Spleen (tissue), 11 donors: Measurements from ENCODE around the gene PTPRN. TPM values are rescaled to one million over a fixed set of nuclear protein-coding genes. Genes with fewer than 3 reads are reported as not detected.

Experiments used
- DNase-seq: peaks from one replicate; pipeline ENCODE4 v3.0.0-alpha.2; 2020
- H3K27ac ChIP-seq, 8 donors: fragments of 200-600 bp; sonication (generic) in 7 of 8; 1 replicate in 4 of 8; 2 replicates in 4 of 8; pipeline versions ENCODE4 v1.5.0 to v1.8.0; 2016 to 2021; ENCODE audit warnings: inconsistent platforms in 4 of 8, mild to moderate bottlenecking in 4 of 8, moderate library complexity in 1 of 8
- H3K27me3 ChIP-seq, 7 donors: fragments of 200-600 bp; sonication (generic) in 6 of 7; replicated peaks in 1 of 7; 1 replicate in 4 of 7; 2 replicates in 3 of 7; pipeline versions ENCODE4 v1.5.0 to v1.8.0; 2016 to 2021; ENCODE audit warnings: inconsistent platforms in 3 of 7, mild to moderate bottlenecking in 1 of 7
- H3K36me3 ChIP-seq, 6 donors: fragments of 200-600 bp; sonication (generic) in 5 of 6; 1 replicate in 4 of 6; 2 replicates in 2 of 6; pipeline versions ENCODE4 v1.5.0 to v1.8.0; 2016 to 2021; ENCODE audit warnings: inconsistent platforms in 2 of 6
- H3K4me1 ChIP-seq, 6 donors: fragments of 200-600 bp; sonication (generic) in 5 of 6; 1 replicate in 3 of 6; 2 replicates in 3 of 6; pipeline versions ENCODE4 v1.5.0 to v1.8.0; 2016 to 2021; ENCODE audit warnings: inconsistent platforms in 3 of 6
- H3K4me3 ChIP-seq, 8 donors: fragments of 200-600 bp; sonication (generic) in 7 of 8; 1 replicate in 4 of 8; 2 replicates in 4 of 8; pipeline versions ENCODE4 v1.5.0 to v1.8.0; 2016 to 2021; ENCODE audit warnings: inconsistent platforms in 4 of 8, mild to moderate bottlenecking in 4 of 8, moderate library complexity in 2 of 8
- H3K9me3 ChIP-seq, 8 donors: fragments of 200-600 bp; sonication (generic) in 7 of 8; 1 replicate in 4 of 8; 2 replicates in 4 of 8; pipeline versions ENCODE4 v1.5.0 to v1.8.0; 2016 to 2021; ENCODE audit warnings: inconsistent platforms in 4 of 8
- CTCF ChIP-seq, 11 experiments: fragments of 200-600 bp in 7 of 11; fragments of 450-650 bp in 4 of 11; sonication (generic) in 4 of 11; IDR thresholded peaks in 8 of 11; conservative IDR thresholded peaks in 3 of 11; 1 replicate in 7 of 11; 2 replicates in 4 of 11; pipeline versions ENCODE4 v1.4.0 to v1.8.0; 2016 to 2021; ENCODE audit warnings: antibody characterized with exemption in 11 of 11, inconsistent platforms in 4 of 11, mild to moderate bottlenecking in 1 of 11
- POLR2A ChIP-seq, 3 donors: fragments of 450-650 bp; IDR thresholded peaks; one replicate each; pipeline ENCODE4 v1.5.1; 2017; ENCODE audit warnings: antibody characterized with exemption in 3 of 3, mild to moderate bottlenecking in 1 of 3
- POLR2AphosphoS5 ChIP-seq, 3 donors: sonication (generic); formaldehyde crosslinking; IDR thresholded peaks; one replicate each; pipeline ENCODE4 v1.5.1; 2017; ENCODE audit warnings: antibody characterized with exemption in 3 of 3
- WGBS, 5 donors: extraction: QIAGEN DNeasy Blood & Tissue Kit in 3 of 5; methylation state at CpG; one replicate each; pipeline versions ENCODE4 v1.1.5 to v1.1.7; 2013 to 2018; 5-methylcytosine and 5-hydroxymethylcytosine counted together
- intact Hi-C: fragments of 100-400 bp; cut with DNase I; formaldehyde crosslinking; loops from one replicate; pipeline ENCODE4 v1.15.0; 2023; ENCODE audit warnings: low total_unique reads
- polyA plus RNA-seq, 3 donors: library from polyadenylated mRNA; stranded (reverse); fragments of 200-250 nt; gene quantifications; one replicate each; pipeline ENCODE4 v1.2.1, GENCODE V29; 2013
- total RNA-seq, 7 donors: library from RNA; depleted of rRNA in 3 of 7; stranded (reverse); fragments of >200 nt in 3 of 7; fragmentation: NEBNext Ultra II Directional in 4 of 7; extraction: Animal tissue kit (Norgen Biotek cat#: 25700) in 4 of 7; gene quantifications; one replicate each; pipeline versions ENCODE4 v1.1.0 to v1.2.1, GENCODE V29; 2016 to 2021
- donor health status: healthy with polysubstance abuse.
- donor health status: DM: no; HTN: no; CAD: no; lungs with moderate emphysema.
- donor health status: DM: no; HTN: no; CAD: no.
- donor health status: Bipolar disorder and iron deficiency.
- donor health status: healthy.
- donor health status: DM: no; HTN: no; CAD: no.
- donor health status: DM: yes; HTN: yes; CAD: no.

The PTPRN gene
- total and polyA plus RNA-seq, 10 donors, result 0.06 to 0.12 TPM; not detected in 8

DNA sequence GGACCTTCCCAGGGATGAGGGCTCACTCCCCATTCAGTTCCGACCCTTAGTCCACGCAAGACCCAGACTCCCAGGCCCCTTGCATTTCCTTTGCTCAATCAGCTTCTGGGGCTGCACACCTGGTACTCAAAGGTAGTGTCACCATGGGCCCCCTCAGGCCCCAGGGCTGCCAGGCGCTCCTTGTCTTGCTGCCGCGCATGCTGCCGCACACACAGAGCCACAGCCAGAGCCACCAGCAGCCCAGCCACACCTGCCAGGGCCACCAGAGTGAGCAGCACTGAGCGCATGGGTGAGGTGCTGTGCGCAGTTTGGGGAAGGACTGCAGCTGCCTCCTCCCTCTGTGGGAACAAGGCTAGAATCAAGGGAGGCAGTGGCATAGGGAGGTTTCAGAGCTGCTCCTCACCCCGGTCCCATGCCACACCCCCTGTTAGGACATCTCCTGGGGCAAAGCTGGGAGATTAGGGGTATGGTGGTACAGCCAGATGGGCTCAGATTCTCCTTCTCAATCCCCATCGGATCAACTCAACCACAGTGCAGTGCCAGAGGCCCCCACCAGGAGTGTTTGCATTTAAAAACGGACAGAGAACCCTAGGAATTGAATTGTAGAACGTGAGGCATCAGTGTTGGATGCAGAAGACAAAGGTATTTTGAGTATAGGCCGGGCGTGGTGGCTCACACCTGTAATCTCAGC lies 11.3 kb downstream of the PTPRN start:
- TF ChIP-seq POLR2AphosphoS5 (IDR thresholded peaks at IDR 0.05), result no peak
- TF ChIP-seq CTCF (IDR thresholded peaks at IDR 0.05 in 8 of 11, conservative IDR thresholded peaks at IDR 0.05 in 3 of 11), result no peak
- TF ChIP-seq POLR2A (IDR thresholded peaks at IDR 0.05), result no peak
- intact Hi-C loops, result no loop called here
- WGBS, 5 donors, result 77 to 88% (median 81%) methylated on average over 14 of the region's 14 CpGs
- Histone ChIP-seq H3K4me3 (no peak overlapping the region), H3K27me3 (peaks cover 0 to 49% (median 4%) of the 10 kb centered on the region in 7 donors), H3K4me1 (peaks cover 0 to 26% (median 18%) of the 10 kb centered on the region in 6 donors), H3K9me3 (no peaks in the 10 kb centered on the region), H3K27ac (no peak overlapping the region), H3K36me3 (no peaks in the 10 kb centered on the region)
- DNase-seq, result peak; percentile 74

DNA sequence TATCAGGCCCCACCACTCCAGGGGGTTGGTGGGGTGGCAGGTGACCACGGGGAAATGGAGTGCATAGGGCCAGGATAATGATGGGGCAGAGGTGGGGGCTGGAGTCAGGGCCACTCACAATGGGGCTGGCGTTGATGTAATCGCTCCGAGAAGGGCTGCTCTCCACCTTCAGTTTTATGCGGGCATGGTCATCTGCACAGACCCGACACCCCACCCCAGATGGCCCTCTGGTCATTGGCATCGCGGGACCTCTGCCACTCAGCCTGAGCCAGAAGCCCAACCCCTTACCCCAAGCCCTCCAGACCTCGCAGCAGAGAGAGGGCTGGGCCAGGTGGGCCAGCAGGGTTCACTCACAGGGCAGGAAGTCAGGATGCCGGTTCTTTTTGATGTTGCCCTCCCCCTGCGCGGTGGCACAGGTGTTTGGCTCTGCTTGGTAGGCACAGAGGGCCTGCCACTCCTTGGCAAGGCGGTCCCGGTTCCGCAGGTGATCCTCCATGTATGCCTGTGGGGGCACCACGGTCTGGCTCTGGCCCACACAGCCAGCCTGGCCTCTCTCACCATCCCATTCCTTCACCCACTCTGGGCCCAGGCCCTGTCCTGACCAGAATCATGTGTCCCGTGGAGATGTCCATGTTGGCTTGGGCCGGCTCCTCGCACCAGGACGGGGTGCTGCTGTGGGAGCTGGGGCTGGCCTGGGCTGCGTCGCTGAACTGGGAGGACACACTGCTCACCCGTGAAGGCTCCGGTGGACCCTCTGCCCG lies 12.4 kb downstream of the PTPRN start:
- H3K4me1 ChIP-seq, result peaks cover 0 to 26% (median 18%) of the 10 kb centered on the region in 6 donors
- DNase-seq, result peak; percentile 76
- no peak overlapping the region for H3K27ac ChIP-seq
- no peak for TF ChIP-seq POLR2AphosphoS5 (IDR thresholded peaks at IDR 0.05)
- no peak for TF ChIP-seq CTCF (IDR thresholded peaks at IDR 0.05 in 8 of 11, conservative IDR thresholded peaks at IDR 0.05 in 3 of 11)
- TF ChIP-seq POLR2A (IDR thresholded peaks at IDR 0.05), result no peak
- intact Hi-C loops, result no loop called here
- H3K4me3 ChIP-seq, result no peak overlapping the region
- H3K9me3 ChIP-seq, result no peaks in the 10 kb centered on the region
- peaks cover 0 to 38% (median 4%) of the 10 kb centered on the region in 7 donors for H3K27me3 ChIP-seq
- 82 to 85% (median 85%) methylated on average over 14 to 25 of the region's 25 CpGs for WGBS, 5 donors
- no peaks in the 10 kb centered on the region for H3K36me3 ChIP-seq

- Histone ChIP-seq H3K27ac (no peak overlapping the region), H3K9me3 (no peaks in the 10 kb centered on the region), H3K27me3 (peaks cover 0 to 31% (median 4%) of the 10 kb centered on the region in 7 donors), H3K36me3 (no peaks in the 10 kb centered on the region), H3K4me1 (peaks cover 0 to 26% (median 18%) of the 10 kb centered on the region in 6 donors), H3K4me3 (no peak overlapping the region)
- TF ChIP-seq POLR2A (IDR thresholded peaks at IDR 0.05) (no peak), CTCF (IDR thresholded peaks at IDR 0.05 in 8 of 11, conservative IDR thresholded peaks at IDR 0.05 in 3 of 11) (no peak), POLR2AphosphoS5 (IDR thresholded peaks at IDR 0.05) (no peak)
- intact Hi-C loops, result no loop called here
- peak; percentile 74 for DNase-seq
- WGBS, 5 donors, result 82 to 92% (median 87%) methylated on average over 9 to 14 of the region's 14 CpGs
These were observed 13.1 kb downstream of the PTPRN start for GRCh38 chr2:219296142-219296541.
